Prostate gland (tissue), 2 donors: Measurements from ENCODE around the gene CTNNA2. TPM values are rescaled to one million over a fixed set of nuclear protein-coding genes. Genes with fewer than 3 reads are reported as not detected.

Experiments used
- DNase-seq: peaks from one replicate; pipeline ENCODE4 v3.0.0-alpha.2; 2019; ENCODE audit warnings: low spot score
- H3K27ac ChIP-seq, 2 donors: fragments of 200-600 bp; sonication (generic); 2 replicates each; pipeline ENCODE4 v1.5.1; 2017 to 2019
- H3K27me3 ChIP-seq: fragments of 200-600 bp; sonication (generic); replicated peaks from 2 replicates; pipeline ENCODE4 v1.5.1; 2019; ENCODE audit not compliant: insufficient read depth
- H3K36me3 ChIP-seq, 2 donors: fragments of 200-600 bp; sonication (generic); 1 replicate in 1 of 2; 2 replicates in 1 of 2; pipeline versions ENCODE4 v1.5.1 to v1.8.1; 2017 to 2019
- H3K4me1 ChIP-seq: fragments of 200-600 bp; sonication (generic); replicated peaks from 2 replicates; pipeline ENCODE4 v1.5.1; 2019
- H3K4me3 ChIP-seq, 2 donors: fragments of 200-600 bp; sonication (generic); 2 replicates each; pipeline ENCODE4 v1.5.1; 2017 to 2019
- H3K9me3 ChIP-seq: fragments of 200-600 bp; sonication (generic); 2 replicates; pipeline ENCODE4 v1.5.1; 2017
- POLR2A ChIP-seq: fragments of 450-650 bp; IDR thresholded peaks from one replicate; pipeline ENCODE4 v1.6.1; 2016; ENCODE audit warnings: antibody characterized with exemption, mild to moderate bottlenecking
- POLR2AphosphoS5 ChIP-seq: sonication (generic); formaldehyde crosslinking; IDR thresholded peaks from one replicate; pipeline ENCODE4 v1.6.1; 2017; ENCODE audit warnings: antibody characterized with exemption
- WGBS: methylation state at CpG from one replicate; pipeline ENCODE4 v1.1.5; 2018; 5-methylcytosine and 5-hydroxymethylcytosine counted together
- intact Hi-C: fragments of 100-400 bp; cut with DNase I; formaldehyde crosslinking; loops from one replicate; pipeline ENCODE4 v1.14.2; 2022
- total RNA-seq, 2 donors: library from RNA; depleted of rRNA; stranded (reverse); fragments of >200 nt; gene quantifications; one replicate each; pipeline ENCODE4 v1.1.0, GENCODE V29; 2016
- TF ChIP-seq, protein P1 (sequence below), 4 experiments: fragments of 200-600 bp in 2 of 4; fragments of 450-650 bp in 2 of 4; sonication (generic) in 2 of 4; IDR thresholded peaks; 1 replicate in 3 of 4; 2 replicates in 1 of 4; pipeline ENCODE4 v1.5.1; 2016 to 2019; ENCODE audit warnings: antibody characterized with exemption in 4 of 4, mild to moderate bottlenecking in 2 of 4, moderate library complexity in 2 of 4

CTNNA2 gene
- total RNA-seq, 2 donors from 2014 or later = 24.3 TPM; not detected in 1

DNA sequence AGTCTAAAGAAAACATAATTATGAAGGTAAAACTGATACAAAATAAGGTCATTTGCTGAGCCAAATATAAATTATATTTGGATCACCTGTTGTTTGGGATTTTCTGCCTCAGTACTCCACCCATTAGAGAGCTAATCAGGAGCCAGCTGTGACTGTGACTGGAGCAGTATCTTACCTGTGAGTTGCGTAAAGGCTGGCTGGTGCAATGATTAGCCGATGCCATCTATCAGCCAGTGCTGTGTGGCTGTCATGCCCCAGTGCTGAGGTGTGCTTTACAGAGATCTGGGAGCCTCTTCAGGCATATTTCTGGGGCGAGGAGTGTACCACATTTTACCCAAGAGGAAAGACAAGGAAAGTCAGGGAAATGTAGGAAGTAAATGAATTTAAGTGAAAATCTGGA is 599.9 kb downstream of the CTNNA2 start:
- WGBS = 79% methylated on average over 3 of the region's 3 CpGs
- H3K4me1 ChIP-seq = no peaks in the 10 kb centered on the region
- intact Hi-C loops = no loop called here
- no peak overlapping the region for H3K4me3 ChIP-seq
- H3K27ac ChIP-seq = no peak overlapping the region
- TF ChIP-seq POLR2A (no peak), POLR2AphosphoS5 (no peak)
- TF ChIP-seq, protein P1, sequence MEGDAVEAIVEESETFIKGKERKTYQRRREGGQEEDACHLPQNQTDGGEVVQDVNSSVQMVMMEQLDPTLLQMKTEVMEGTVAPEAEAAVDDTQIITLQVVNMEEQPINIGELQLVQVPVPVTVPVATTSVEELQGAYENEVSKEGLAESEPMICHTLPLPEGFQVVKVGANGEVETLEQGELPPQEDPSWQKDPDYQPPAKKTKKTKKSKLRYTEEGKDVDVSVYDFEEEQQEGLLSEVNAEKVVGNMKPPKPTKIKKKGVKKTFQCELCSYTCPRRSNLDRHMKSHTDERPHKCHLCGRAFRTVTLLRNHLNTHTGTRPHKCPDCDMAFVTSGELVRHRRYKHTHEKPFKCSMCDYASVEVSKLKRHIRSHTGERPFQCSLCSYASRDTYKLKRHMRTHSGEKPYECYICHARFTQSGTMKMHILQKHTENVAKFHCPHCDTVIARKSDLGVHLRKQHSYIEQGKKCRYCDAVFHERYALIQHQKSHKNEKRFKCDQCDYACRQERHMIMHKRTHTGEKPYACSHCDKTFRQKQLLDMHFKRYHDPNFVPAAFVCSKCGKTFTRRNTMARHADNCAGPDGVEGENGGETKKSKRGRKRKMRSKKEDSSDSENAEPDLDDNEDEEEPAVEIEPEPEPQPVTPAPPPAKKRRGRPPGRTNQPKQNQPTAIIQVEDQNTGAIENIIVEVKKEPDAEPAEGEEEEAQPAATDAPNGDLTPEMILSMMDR (IDR thresholded peaks at IDR 0.05) = no peak
- no peaks in the 10 kb centered on the region for H3K9me3 ChIP-seq
- no peaks in the 10 kb centered on the region for H3K27me3 ChIP-seq
- H3K36me3 ChIP-seq = no peaks in the 10 kb centered on the region
- DNase-seq = no peak

DNA sequence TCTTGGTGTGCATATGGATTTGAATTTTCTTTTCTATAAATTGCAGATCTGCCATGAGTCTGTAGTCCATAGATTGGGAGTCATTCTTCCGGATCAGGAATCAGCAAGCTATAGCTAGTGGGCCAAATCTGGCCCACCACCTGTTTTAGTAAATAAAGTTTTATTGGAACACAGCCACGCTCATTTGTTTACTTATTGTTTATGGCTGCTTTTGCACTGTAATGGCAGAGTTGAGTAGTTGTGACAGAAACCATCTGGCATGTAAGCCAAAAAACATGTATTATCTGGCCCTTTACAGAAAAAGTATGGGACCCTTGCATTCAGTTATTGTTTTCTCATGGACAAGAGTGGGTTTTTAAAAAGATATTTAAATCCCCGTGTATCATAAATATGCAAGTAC is 600.5 kb downstream of the CTNNA2 start:
- 60% methylated on average over 3 of the region's 3 CpGs for WGBS
- Histone ChIP-seq H3K4me1 (no peaks in the 10 kb centered on the region), H3K36me3 (no peaks in the 10 kb centered on the region), H3K4me3 (no peak overlapping the region), H3K27ac (no peak overlapping the region), H3K27me3 (no peaks in the 10 kb centered on the region), H3K9me3 (no peaks in the 10 kb centered on the region)
- DNase-seq = no peak
- intact Hi-C loops = no loop called here
- TF ChIP-seq POLR2AphosphoS5 (no peak), POLR2A (no peak)
- TF ChIP-seq, protein P1 (IDR thresholded peaks at IDR 0.05) = no peak

DNA sequence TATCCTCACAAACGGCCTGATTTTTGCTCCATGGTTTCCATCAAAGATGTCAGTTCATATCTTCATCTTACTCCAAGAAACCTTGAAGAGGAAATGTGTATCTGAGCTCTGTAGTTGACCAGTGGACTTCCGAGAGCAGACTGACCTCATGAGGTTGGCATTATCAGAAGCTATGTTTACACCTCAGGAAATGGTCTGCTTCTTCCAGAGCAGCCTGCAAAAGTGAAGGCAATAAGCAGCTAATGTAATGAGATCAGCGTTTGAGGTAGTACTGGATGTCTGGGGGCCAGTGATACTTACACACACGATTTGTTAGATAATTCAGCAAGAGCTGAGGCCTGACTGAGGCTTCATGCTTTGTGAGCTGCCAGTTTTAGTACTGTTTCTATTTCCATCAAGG is 602.0 kb downstream of the CTNNA2 start:
- intact Hi-C loops = no loop called here
- no peaks in the 10 kb centered on the region for H3K9me3 ChIP-seq
- WGBS = 59% methylated on average over 4 of the region's 4 CpGs
- H3K36me3 ChIP-seq = no peaks in the 10 kb centered on the region
- no peaks in the 10 kb centered on the region for H3K4me1 ChIP-seq
- no peak overlapping the region for H3K4me3 ChIP-seq
- TF ChIP-seq, protein P1 (IDR thresholded peaks at IDR 0.05) = no peak
- no peak for TF ChIP-seq POLR2AphosphoS5
- TF ChIP-seq POLR2A = no peak
- no peaks in the 10 kb centered on the region for H3K27me3 ChIP-seq
- H3K27ac ChIP-seq = no peak overlapping the region
- no peak for DNase-seq

DNA sequence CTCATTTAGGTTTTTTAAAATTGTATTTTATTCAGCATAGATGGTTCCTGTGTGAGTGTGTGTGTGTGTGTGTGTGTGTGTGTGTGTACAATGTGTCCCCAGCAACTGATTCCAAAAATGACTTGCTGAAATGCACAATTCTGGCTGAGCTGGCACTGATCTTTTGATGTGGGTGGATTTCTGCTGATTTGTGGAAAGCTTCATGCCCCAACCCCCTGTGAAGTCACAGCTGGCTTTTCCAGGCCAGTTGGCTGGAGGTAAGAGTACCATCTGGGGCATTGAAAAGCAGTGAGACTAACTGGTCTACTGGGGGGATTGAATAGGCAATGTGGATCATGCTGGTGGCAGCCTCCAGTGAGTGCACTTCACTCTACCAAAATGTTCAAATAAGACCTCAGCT is 604.5 kb downstream of the CTNNA2 start:
- no peak overlapping the region for H3K4me3 ChIP-seq
- no peak overlapping the region for H3K27ac ChIP-seq
- no peaks in the 10 kb centered on the region for H3K9me3 ChIP-seq
- no peaks in the 10 kb centered on the region for H3K36me3 ChIP-seq
- no peak for DNase-seq
- intact Hi-C loops = no loop called here
- TF ChIP-seq POLR2A (no peak), POLR2AphosphoS5 (no peak)
- TF ChIP-seq, protein P1 (IDR thresholded peaks at IDR 0.05) = no peak
- H3K27me3 ChIP-seq = no peaks in the 10 kb centered on the region
- no peaks in the 10 kb centered on the region for H3K4me1 ChIP-seq

DNA sequence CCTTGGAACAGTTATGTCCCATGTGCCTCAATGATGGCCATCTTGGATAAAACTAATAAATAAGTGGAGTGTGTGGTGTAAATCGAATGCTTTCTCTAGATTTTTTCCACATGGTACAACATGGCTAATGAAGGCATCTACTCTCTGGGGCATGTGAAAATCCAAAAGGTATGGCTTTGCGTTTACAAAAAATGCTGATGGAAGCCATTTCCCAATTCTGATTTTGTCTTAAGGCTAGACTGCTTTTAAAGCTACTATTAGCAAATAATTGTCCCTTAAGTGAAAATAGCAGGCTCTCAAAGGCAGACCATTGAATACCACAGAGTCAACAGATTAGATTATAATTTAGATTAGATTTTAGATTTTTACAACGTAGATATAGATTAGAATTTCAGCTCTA is 608.0 kb downstream of the CTNNA2 start:
- Histone ChIP-seq H3K27me3 (no peaks in the 10 kb centered on the region), H3K9me3 (no peaks in the 10 kb centered on the region), H3K4me3 (no peak overlapping the region), H3K36me3 (no peaks in the 10 kb centered on the region), H3K27ac (no peak overlapping the region), H3K4me1 (no peaks in the 10 kb centered on the region)
- TF ChIP-seq, protein P1 (IDR thresholded peaks at IDR 0.05) = no peak
- TF ChIP-seq POLR2AphosphoS5 (no peak), POLR2A (no peak)
- intact Hi-C loops = no loop called here
- DNase-seq = no peak
- WGBS = 89% methylated on average over 3 of the region's 3 CpGs
